IPS-NIHi7 (cell line): ENCODE results near the gene USP48.
"Not testable (repeated sequence)": the region's sequence is repeated elsewhere in the genome, so short reads cannot be mapped to it uniquely, and the experiment has no call there.

Source experiments
- DNase-seq: peaks from one replicate; pipeline ENCODE4 v3.0.0; 2012; ENCODE audit warnings: mixed read lengths; ENCODE audit errors: extremely low spot score

Gene USP48

GRCh38 chr1:21636029-21636428, 146.9 kb downstream of the USP48 start:
- no peak for DNase-seq

- no peak for DNase-seq
Measured at GRCh38 chr1:21634806-21635535, 148.0 kb downstream of the USP48 start.

GRCh38 chr1:21633992-21634805, 148.8 kb downstream of the USP48 start:
- no peak for DNase-seq

GRCh38 chr1:21633141-21633755, 149.7 kb downstream of the USP48 start:
- DNase-seq = no peak

GRCh38 chr1:21631944-21632887, 150.7 kb downstream of the USP48 start:
- DNase-seq = no peak

GRCh38 chr1:21631590-21631943, 151.4 kb downstream of the USP48 start:
- not testable (repeated sequence) for DNase-seq

GRCh38 chr1:21630571-21631343, 152.2 kb downstream of the USP48 start:
- DNase-seq = no peak

- no peak for DNase-seq
Measured at GRCh38 chr1:21629971-21630370, 153.0 kb downstream of the USP48 start.

- DNase-seq = no peak
Measured at GRCh38 chr1:21628798-21629393, 154.1 kb downstream of the USP48 start.
